GM19455 (cell line): ENCODE measurements around the gene DDT.
"Not testable (repeated sequence)": the region's sequence is repeated elsewhere in the genome, so short reads cannot be mapped to it uniquely, and the experiment has no call there.

Experiments used
- ATAC-seq: cut with Tn5 transposase; IDR thresholded peaks from one replicate; pipeline ENCODE4 v1.9.1; 2021; ENCODE audit not compliant: unreplicated experiment

Gene DDT

GRCh38 chr22:23974345-23974744 is at the start of gene DDT:
DDT (minus strand) TSS chr22:23974441; CDS start chr22:23974414, 27 bp downstream.
- peak; percentile 92 for ATAC-seq

DNA sequence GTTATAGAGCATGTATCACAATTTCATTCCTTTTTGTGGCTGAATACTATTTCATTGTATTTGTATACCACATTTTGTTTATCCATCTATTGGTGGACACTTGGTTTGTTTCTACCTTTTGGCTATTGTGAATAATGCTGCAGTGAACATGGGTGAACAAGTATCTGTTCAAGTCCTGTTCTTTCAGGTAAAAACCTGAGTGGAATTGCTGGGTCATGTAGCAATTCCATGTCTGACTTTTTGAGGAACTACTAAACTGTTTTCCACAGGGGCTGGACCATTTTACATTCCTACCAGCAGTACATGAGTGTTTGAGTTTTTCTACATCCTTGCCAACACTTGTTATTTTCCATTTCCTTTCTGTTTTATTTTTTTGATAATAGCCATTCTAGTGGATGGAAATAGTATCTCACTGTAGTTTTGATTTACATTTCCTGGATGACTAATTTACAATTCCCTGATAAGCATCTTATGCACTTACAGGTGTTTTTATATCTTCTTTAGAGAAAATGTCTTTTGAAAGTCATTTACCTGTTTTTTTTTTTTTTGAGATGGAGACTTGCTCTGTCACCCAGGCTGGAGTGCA is 49.1 kb upstream of the DDT start:
- ATAC-seq, result no peak

DNA sequence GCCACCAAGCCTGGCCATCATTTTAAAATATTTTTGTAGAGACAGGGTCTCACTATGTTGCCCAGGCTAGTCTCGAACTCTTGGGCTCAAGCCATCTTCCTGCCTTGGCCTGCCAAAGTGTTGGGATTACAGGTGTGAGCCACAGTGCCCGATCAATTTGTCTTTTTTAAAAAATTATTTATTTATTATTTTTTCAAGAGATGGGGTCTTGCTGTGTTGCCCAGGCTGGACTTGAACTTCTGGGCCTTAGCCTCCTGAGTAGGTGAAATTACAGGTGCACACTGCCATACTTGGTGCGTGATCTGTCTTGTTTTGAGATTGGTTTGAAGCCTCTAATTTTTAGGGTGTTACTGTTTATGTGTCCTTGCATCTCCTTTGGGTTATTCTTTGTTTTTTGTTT is 47.1 kb upstream of the DDT start:
- ATAC-seq, result no peak

DNA sequence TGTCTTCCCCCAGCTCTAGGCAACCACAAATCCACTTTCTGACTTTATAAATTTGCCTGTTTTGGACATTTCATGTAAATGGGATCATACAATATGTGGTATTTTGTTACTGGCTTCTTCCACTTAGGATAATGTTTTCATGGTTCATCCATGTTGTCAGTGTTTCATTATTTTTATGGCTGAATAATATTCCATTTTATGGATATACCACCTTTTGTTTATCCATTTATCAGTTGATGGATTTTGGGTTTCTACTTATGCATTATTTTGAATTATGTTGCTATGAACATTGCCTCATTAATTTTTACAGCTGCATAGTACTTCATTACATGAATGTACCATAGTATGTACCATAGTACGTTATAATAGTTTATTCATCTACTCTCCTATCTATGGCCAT is 41.9 kb upstream of the DDT start:
- ATAC-seq, result no peak

GRCh38 chr22:24011735-24012068 is 37.5 kb upstream of the DDT start:
- ATAC-seq, result no peak

DNA sequence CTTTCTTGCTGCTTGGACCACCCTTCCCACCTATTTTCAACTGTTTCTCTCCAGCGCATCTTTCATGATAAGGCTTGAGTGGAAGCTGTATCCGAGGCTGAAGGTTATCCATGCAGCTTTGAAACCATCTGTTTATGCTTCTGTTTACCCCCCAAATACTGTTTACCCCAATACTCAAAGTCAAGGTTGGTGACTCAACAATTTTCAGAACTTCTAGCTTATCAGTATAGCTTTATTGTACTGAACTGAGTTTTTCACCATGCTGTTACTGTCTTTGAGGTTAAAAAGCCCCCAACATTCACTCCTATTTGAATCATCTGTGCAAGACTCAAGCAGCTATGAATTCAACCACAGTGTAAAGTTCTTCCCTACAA is 35.8 kb upstream of the DDT start:
- ATAC-seq, result no peak

- ATAC-seq, result no peak
These were observed 35.2 kb upstream of the DDT start for GRCh38 chr22:24009227-24010017.

DNA sequence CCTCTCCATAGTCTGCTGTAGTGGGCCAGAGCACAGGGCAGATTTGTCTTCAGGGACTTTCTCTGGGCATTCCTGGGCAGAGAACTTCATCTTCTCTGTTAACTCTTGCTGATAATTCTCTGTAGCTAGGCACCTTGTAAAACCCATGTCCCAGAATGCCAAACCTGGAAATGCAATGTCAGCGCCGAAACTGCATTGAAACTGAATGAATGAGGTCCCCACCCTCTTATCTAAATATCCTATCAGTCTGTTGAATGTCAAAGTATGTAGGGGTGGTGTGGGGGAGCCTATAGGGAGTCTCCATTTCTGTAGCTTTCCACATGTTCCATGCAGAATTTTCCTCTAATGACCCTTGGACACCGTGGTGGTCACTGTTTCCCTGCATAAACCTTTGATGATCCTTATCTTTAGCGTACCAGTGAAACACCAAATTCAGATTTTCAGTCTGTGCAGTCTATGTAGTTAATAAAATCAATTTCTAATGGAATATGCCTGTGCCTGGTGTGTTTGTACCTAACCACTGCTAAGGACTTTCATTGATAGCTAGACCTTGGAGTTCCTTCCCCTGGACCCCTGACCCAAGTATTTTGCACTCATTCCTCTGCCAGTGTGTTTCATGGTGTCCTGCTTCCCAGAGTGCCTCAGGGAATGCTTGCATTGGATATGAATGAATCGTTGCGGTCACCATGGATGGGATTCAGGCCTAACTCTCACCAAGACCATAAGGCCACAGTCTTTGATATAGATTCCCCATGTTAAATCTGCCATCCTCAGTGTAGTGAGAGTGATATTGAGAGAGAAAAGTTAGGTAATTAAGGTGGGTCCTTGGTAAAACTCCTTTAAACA is 34.4 kb upstream of the DDT start:
- ATAC-seq, result no peak

DNA sequence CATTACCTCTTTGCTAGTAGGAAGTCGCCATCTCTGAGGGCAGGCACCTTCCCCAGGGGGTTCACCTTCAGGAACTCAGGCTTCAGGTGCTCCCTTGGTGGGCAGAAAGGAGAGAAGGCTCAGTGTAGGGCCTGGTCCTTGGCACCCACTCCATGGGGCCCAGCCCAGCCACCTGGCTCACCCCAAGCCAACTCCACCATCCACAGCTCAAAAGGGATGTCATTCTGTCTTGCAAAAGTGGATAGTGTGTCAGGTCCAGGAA is 33.7 kb upstream of the DDT start:
- ATAC-seq, result no peak

- no peak for ATAC-seq
These were observed 33.2 kb upstream of the DDT start for GRCh38 chr22:24007253-24008021.

GRCh38 chr22:24006914-24007214 is 32.6 kb upstream of the DDT start:
- no peak for ATAC-seq

DNA sequence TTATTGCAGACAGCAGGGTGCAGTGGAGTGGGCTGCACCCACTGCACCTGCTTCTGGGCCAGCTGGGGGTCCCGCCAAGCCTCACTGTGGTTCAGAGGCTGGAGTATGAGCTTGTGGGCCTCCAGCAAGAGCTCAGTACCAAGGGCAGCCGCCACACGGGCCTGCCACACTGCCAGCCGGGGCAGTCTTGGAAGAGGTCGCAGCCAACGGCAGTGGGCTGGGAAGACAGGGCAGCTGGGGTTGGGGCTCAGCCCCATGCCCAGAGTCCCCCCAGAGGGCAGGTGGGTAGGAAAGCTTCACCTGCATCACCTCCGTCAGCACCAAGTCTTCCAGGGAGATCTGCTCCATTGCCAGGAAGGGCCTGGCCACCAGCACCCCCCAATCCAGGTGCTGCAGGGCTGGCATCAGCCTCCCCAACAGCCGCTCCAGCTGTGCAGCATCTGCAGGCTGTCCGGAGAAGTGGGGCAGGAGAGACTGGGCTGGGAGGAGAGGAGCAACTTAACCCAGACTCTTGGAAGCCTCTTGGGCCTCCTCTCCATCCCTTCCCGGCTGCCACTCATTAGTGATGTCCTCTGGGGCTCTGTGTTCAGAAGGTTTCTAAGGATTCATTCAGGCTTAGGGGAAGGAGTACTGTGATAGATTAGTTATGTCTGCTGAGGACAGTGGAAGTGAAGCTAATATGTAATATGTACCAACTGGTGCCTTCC is 32.1 kb upstream of the DDT start:
- no peak for ATAC-seq

GRCh38 chr22:24005201-24005600 is 31.0 kb upstream of the DDT start, which contains the start of gene GSTT4:
GSTT4 (minus strand) TSS chr22:24005453; CDS start chr22:24005356, 97 bp downstream.
- no peak for ATAC-seq

- no peak for ATAC-seq
These were observed 29.6 kb upstream of the DDT start for GRCh38 chr22:24003887-24004286.

- no peak for ATAC-seq
These were observed 28.6 kb upstream of the DDT start for GRCh38 chr22:24002851-24003250.

DNA sequence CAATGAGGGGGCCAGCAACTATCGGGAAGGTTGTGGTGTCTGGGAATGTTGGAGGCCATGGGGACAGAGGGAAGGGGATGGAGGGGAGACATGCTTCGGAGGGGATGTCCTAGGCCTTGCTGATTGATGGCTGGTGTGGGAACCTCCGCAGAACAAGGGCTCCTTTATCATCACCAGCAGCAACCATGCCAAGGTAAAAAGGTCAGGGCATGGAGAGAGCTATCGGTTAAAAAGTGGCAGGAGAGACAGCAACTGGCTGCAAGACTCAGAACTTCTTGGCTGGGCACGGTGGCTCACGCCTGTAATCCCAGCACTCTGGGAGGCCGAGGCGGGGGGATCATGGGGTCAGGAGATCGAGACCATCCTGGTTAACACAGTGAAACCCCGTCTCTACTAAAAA is 28.0 kb upstream of the DDT start:
- no peak for ATAC-seq

GRCh38 chr22:24001314-24001713 is 27.1 kb upstream of the DDT start:
- ATAC-seq, result no peak

GRCh38 chr22:23999779-24000178 is 25.5 kb upstream of the DDT start:
- not testable (repeated sequence) for ATAC-seq

DNA sequence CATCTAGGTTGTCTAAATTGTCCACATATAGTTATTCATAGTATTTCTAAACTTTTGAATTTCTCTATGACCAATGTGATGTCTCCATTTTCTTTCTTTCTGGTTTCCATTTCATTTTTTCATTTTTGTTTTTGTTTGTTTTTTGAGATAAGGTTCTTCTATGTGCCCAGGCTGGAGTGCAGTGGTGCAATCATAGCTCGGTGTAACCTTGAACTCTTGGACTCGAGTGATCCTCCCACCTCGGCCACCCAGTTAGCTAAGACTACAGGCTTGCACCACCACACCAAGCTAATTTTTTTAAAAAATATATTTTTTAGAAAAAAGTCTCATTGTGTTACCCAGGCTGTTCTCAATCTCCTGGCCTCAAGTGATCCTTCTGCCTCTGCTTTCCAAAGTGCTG is 22.9 kb upstream of the DDT start:
- ATAC-seq, result no peak

DNA sequence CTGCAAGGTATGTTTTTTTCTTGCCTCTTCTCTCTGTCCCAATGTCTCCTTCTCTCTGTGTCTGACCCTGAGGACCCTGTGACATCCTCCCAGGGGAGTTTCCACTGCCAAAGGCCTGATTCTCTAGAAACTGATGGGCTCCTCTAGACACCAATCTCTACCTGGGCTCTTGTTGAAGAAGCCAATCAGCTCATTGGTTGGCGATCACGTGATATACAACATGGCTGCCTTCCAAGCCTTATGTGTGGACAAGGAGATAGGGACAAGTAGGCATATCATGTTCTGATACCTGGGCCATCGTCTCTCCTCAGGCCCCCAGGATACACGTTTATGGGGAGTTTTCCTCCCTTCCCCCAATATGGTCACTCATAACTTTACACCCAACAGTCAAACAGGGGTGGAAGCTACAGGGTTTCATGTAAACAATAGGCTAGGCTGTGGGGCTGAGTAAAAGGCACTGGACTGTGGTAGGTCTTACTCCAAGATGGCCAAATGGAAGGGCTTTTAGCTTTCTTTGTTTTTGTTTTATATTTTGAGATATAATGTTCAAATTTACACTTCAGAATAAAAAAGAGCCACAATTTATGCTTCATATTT is 19.4 kb upstream of the DDT start:
- ATAC-seq, result not testable (repeated sequence)

DNA sequence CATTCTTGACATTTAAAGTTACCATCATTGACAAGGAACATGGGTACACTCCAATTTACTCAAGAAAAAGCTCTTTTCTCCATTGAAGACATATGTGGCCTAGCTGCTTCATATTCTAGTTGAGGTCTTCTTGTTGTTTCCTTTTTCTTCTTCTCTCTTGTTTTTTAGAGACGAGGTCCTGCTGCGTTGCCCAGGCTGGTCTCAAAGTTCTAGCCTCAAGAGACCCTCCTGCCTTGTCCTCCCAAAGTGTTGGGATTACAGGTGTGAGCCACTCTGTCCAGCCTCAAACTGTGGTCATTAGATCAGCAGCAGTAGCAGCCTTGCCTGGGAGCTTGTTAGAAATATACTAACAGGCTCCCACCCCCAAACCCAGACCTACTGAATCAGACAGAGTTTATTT is 18.8 kb upstream of the DDT start:
- ATAC-seq, result not testable (repeated sequence)
